ENCODE results near the gene SLC23A1.

DNA sequence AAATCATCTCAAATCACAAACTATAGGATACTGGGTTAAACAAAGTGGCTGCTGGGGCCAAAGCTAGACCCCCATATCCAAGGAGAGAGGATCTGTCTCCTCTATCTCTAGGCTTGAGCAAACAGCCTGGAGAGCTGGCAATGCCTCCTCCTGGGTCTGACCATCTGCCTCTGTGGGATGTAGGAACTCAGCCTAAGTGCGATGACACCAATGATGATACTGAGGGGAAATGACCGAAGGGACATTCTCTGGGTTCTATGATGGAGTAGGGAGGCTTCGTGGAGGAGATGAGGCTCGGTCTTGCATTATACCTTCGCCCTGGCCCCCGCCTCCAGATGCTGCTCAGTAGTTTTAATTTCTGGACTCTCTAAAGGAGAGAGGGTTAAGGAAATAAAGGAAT, 30.1 kb upstream of the SLC23A1 start:
- TF ChIP-seq, protein P1, sequence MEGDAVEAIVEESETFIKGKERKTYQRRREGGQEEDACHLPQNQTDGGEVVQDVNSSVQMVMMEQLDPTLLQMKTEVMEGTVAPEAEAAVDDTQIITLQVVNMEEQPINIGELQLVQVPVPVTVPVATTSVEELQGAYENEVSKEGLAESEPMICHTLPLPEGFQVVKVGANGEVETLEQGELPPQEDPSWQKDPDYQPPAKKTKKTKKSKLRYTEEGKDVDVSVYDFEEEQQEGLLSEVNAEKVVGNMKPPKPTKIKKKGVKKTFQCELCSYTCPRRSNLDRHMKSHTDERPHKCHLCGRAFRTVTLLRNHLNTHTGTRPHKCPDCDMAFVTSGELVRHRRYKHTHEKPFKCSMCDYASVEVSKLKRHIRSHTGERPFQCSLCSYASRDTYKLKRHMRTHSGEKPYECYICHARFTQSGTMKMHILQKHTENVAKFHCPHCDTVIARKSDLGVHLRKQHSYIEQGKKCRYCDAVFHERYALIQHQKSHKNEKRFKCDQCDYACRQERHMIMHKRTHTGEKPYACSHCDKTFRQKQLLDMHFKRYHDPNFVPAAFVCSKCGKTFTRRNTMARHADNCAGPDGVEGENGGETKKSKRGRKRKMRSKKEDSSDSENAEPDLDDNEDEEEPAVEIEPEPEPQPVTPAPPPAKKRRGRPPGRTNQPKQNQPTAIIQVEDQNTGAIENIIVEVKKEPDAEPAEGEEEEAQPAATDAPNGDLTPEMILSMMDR (IDR thresholded peaks at IDR 0.05): no peak
- no peak for TF ChIP-seq POLR2AphosphoS5 (IDR thresholded peaks at IDR 0.05)
- no peak for TF ChIP-seq EP300 (IDR thresholded peaks at IDR 0.05)
